A673 (cell line): ENCODE results near the gene BTRC. TPM values are rescaled to one million over a fixed set of nuclear protein-coding genes. Genes with fewer than 3 reads are reported as not detected.

Experiments
- BruUV-seq: library from RNA; stranded (reverse); fragments of 400-500 nt; replicated peaks from 2 replicates; lab custom pipeline; 2021; lab: Mats Ljungman, UMichigan
- CTCF ChIA-PET: fragments of 300-600 bp; sonication (Branson Sonifier 250); formaldehyde crosslinking; loops from one replicate; lab custom pipeline; 2022; ENCODE audit warnings: antibody characterized with exemption; lab: Charles Lee
- POLR2A ChIA-PET: fragments of 300-600 bp; sonication (Branson Sonifier 250); formaldehyde crosslinking; loops from one replicate; lab custom pipeline; 2022; ENCODE audit warnings: antibody characterized with exemption; ENCODE audit not compliant: low non-redundant PET; lab: Charles Lee
- DNase-seq: peaks from one replicate; pipeline ENCODE4 v3.0.0-alpha.2; 2015; ENCODE audit warnings: low spot score
- H3K27ac ChIP-seq: fragments of 200-600 bp; sonication (generic); 2 replicates; pipeline ENCODE4 v1.5.1; 2016; ENCODE audit warnings: mixed run types, low read depth, mild to moderate bottlenecking, mixed read lengths, antibody characterized with exemption, low read length; ENCODE audit not compliant: poor library complexity, severe bottlenecking
- H3K27me3 ChIP-seq: fragments of 200-600 bp; sonication (generic); replicated peaks from 2 replicates; pipeline ENCODE4 v1.6.1; 2017; ENCODE audit warnings: mixed run types, low read depth, mild to moderate bottlenecking, mixed read lengths, antibody characterized with exemption, low read length; ENCODE audit not compliant: insufficient read depth, poor library complexity
- H3K36me3 ChIP-seq: fragments of 200-600 bp; sonication (generic); 2 replicates; pipeline ENCODE4 v1.6.1; 2016; ENCODE audit warnings: mixed run types, mild to moderate bottlenecking, mixed read lengths, antibody characterized with exemption, low read length; ENCODE audit not compliant: insufficient read depth, poor library complexity, severe bottlenecking
- H3K4me1 ChIP-seq: fragments of 200-600 bp; sonication (generic); 2 replicates; pipeline ENCODE4 v1.6.1; 2017; ENCODE audit warnings: mixed run types, mild to moderate bottlenecking, mixed read lengths, antibody characterized with exemption, low read length; ENCODE audit not compliant: insufficient read depth, poor library complexity, severe bottlenecking
- H3K4me3 ChIP-seq: fragments of 200-600 bp; sonication (generic); 2 replicates; pipeline ENCODE4 v1.5.1; 2016; ENCODE audit warnings: low read depth, mixed run types, mild to moderate bottlenecking, mixed read lengths, low read length; ENCODE audit not compliant: poor library complexity, severe bottlenecking
- H3K9me3 ChIP-seq: fragments of 200-600 bp; sonication (generic); 2 replicates; pipeline ENCODE4 v1.6.1; 2016; ENCODE audit warnings: mixed run types, low read depth, mild to moderate bottlenecking, mixed read lengths, antibody characterized with exemption, low read length; ENCODE audit not compliant: poor library complexity, severe bottlenecking
- EZH2 ChIP-seq: fragments of 200-600 bp; sonication (generic); IDR thresholded peaks from 2 replicates; pipeline ENCODE4 v1.6.1; 2017; ENCODE audit warnings: borderline replicate concordance, low read depth, mild to moderate bottlenecking, mixed read lengths, antibody characterized with exemption, low read length; ENCODE audit not compliant: poor library complexity, severe bottlenecking
- intact Hi-C: fragments of 100-400 bp; cut with micrococcal nuclease; formaldehyde crosslinking; loops from one replicate; pipeline ENCODE4 v1.10.0; 2022; ENCODE audit not compliant: unreplicated experiment
- total RNA-seq: library from RNA; stranded (reverse); gene quantifications from 2 replicates; pipeline ENCODE4 v1.2.3, GENCODE V29; 2021
- TF ChIP-seq, protein P1 (sequence below): fragments of 300-800, 200-600 bp; sonication (generic); conservative IDR thresholded peaks from 2 replicates; pipeline ENCODE4 v1.5.1; 2017; ENCODE audit warnings: low read depth, mild to moderate bottlenecking, antibody characterized with exemption, low read length, moderate library complexity, mixed read lengths

The BTRC gene
- total RNA-seq, 1 experiment from 2014 or later: 22.6 TPM

DNA sequence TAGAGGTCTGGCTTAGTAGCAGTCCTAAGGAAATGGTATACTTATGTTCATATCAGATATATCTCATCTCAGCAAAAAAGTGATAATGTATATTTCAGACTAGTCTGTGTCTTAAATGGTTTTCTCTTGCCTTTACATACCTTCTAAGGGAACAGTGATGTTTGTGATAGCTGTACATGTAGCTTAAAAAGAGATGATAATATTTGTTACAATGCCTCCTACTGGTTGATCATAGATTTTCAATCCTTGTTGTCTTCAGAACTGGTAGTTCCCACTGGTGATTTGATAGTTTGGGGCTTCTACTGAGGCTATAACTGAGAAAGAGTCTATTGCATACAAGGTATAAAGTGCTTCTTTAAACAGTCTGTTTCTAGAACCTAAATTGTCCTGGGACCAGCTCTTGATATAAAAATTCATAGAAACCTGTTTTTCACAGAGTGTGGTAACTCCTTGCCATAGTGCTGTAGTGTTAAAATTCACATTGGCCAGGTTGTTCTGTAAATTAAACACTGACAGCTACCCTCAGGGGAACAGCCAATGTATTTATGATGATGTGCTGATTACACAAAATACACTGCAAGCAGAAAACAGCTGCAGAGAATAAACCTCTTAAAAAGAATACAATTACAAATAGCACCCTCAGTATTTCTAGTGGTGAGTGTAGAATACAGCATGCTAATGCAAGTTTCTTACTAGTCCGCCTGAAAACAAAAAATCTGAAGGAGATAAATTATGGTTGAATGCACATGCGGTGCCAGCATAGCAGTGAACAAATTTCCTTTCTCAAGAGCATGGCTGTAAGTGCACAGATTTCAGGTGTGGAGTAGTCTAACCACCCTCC lies 90.3 kb downstream of the BTRC start:
- POLR2A ChIA-PET: no interaction called here
- CTCF ChIA-PET: interaction anchor here (0.6 to 1.2 kb wide), 6 partner anchors 10 to 229 kb away, joined by 3 to 6 read pairs (median 4); no protein-coding TSS in a partner anchor
- no TSS peak for BruUV-seq
- TF ChIP-seq EZH2: no peak
- TF ChIP-seq, protein P1, sequence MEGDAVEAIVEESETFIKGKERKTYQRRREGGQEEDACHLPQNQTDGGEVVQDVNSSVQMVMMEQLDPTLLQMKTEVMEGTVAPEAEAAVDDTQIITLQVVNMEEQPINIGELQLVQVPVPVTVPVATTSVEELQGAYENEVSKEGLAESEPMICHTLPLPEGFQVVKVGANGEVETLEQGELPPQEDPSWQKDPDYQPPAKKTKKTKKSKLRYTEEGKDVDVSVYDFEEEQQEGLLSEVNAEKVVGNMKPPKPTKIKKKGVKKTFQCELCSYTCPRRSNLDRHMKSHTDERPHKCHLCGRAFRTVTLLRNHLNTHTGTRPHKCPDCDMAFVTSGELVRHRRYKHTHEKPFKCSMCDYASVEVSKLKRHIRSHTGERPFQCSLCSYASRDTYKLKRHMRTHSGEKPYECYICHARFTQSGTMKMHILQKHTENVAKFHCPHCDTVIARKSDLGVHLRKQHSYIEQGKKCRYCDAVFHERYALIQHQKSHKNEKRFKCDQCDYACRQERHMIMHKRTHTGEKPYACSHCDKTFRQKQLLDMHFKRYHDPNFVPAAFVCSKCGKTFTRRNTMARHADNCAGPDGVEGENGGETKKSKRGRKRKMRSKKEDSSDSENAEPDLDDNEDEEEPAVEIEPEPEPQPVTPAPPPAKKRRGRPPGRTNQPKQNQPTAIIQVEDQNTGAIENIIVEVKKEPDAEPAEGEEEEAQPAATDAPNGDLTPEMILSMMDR: peak; percentile 51
- Histone ChIP-seq H3K27ac (no peak overlapping the region), H3K9me3 (no peaks in the 10 kb centered on the region), H3K36me3 (no peaks in the 10 kb centered on the region), H3K4me1 (peaks cover 8% of the 10 kb centered on the region), H3K27me3 (no peaks in the 10 kb centered on the region), H3K4me3 (no peak overlapping the region)
- intact Hi-C loops: loop anchor here (5.0 kb wide), 2 partner anchors 152 to 232 kb away; no protein-coding TSS in a partner anchor
- DNase-seq: peak; percentile 33

DNA sequence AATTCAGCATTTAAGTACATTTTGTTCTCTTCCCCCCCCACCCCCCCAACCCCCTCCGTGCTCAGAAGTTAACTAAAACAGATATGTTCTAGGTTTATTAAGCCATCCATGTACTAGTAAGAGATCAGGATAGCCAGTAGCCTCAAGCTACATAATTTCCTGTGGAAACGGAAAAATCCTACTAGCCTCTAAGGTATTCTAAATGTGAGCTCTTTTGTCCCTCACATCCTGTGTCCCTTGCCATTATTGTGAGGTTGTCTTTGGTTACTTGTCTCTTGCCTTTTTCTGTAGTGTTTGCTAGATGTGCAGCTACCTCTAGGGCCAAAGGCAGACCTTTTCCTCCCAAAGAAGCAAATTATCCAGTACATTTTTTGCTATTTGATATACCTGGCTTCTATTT lies 92.1 kb downstream of the BTRC start:
- CTCF ChIA-PET: interaction anchor here (0.6 kb wide), 1 partner anchor 20 kb away, joined by 3 read pairs; no protein-coding TSS in a partner anchor
- Histone ChIP-seq H3K27me3 (no peaks in the 10 kb centered on the region), H3K9me3 (no peaks in the 10 kb centered on the region), H3K4me3 (no peak overlapping the region), H3K4me1 (peaks cover 8% of the 10 kb centered on the region), H3K27ac (no peak overlapping the region), H3K36me3 (no peaks in the 10 kb centered on the region)
- POLR2A ChIA-PET: interaction anchor here (0.6 to 0.7 kb wide), 2 partner anchors 835 to 1100 kb away, joined by 3 read pairs; no protein-coding TSS in a partner anchor
- no peak for DNase-seq
- intact Hi-C loops: no loop called here
- no TSS peak for BruUV-seq
- no peak for TF ChIP-seq EZH2
- TF ChIP-seq, protein P1: no peak

DNA sequence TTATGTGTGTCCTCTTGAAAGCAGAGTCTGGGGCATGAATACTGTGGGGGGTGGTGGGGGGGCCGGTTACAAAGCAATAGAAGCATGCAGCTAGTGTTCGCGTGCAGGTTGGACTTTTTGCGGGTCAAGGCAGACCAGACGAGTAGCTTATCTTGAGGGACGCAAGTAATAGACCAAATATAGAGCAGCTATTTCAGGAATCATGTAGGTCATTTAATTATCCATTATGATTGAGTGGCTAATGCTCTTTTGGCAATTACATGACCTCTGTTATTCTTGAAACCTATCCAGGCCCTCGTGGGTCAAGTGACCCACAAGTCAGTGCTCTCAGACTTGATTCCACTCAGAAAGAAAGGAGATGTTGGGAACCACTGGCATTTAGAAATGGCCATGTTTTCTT lies 93.0 kb downstream of the BTRC start:
- no peak for TF ChIP-seq EZH2
- TF ChIP-seq, protein P1: no peak
- Histone ChIP-seq H3K27ac (no peak overlapping the region), H3K4me3 (no peak overlapping the region), H3K9me3 (no peaks in the 10 kb centered on the region), H3K36me3 (no peaks in the 10 kb centered on the region), H3K27me3 (no peaks in the 10 kb centered on the region), H3K4me1 (peaks cover 3% of the 10 kb centered on the region)
- no TSS peak for BruUV-seq
- intact Hi-C loops: no loop called here
- POLR2A ChIA-PET: no interaction called here
- CTCF ChIA-PET: no interaction called here
- DNase-seq: no peak
